22Rv1 (cell line): Measurements from ENCODE around the gene OPTC.

Experiments
- ZFX ChIP-seq: fragments of 450-650 bp; IDR thresholded peaks from 2 replicates; pipeline ENCODE4 v1.6.1; 2017; ENCODE audit warnings: antibody characterized with exemption, borderline replicate concordance
- TF ChIP-seq, protein P1 (sequence below): fragments of 450-650 bp; IDR thresholded peaks from 2 replicates; pipeline ENCODE4 v1.5.1; 2017; ENCODE audit warnings: mild to moderate bottlenecking

- TF ChIP-seq, protein P1, sequence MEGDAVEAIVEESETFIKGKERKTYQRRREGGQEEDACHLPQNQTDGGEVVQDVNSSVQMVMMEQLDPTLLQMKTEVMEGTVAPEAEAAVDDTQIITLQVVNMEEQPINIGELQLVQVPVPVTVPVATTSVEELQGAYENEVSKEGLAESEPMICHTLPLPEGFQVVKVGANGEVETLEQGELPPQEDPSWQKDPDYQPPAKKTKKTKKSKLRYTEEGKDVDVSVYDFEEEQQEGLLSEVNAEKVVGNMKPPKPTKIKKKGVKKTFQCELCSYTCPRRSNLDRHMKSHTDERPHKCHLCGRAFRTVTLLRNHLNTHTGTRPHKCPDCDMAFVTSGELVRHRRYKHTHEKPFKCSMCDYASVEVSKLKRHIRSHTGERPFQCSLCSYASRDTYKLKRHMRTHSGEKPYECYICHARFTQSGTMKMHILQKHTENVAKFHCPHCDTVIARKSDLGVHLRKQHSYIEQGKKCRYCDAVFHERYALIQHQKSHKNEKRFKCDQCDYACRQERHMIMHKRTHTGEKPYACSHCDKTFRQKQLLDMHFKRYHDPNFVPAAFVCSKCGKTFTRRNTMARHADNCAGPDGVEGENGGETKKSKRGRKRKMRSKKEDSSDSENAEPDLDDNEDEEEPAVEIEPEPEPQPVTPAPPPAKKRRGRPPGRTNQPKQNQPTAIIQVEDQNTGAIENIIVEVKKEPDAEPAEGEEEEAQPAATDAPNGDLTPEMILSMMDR, result no peak
- TF ChIP-seq ZFX, result no peak
These were observed 31.7 kb downstream of the OPTC start for GRCh38 chr1:203525685-203526084.
